ENCODE data around the gene CYB5A. TPM values are rescaled to one million over a fixed set of nuclear protein-coding genes. Genes with fewer than 3 reads are reported as not detected.

The CYB5A gene
- total RNA-seq, 2 donors from 2014 or later: 45.1 to 47.8 TPM

GRCh38 chr18:74244554-74244953 lies 47.2 kb downstream of the CYB5A start:
- Mint-ChIP-seq H3K27me3 (ENCODE audit: low read depth) (no peaks in the 10 kb centered on the region), H3K27ac (no peak overlapping the region), H3K36me3 (ENCODE audit: insufficient read depth in 2 of 2) (no peaks in the 10 kb centered on the region), H3K9me3 (no peaks in the 10 kb centered on the region), H3K4me3 (no peak overlapping the region), H3K4me1 (ENCODE audit: low read depth) (no peaks in the 10 kb centered on the region)
- DNase-seq (no peak), ATAC-seq (replicated peaks in 1 of 2) (no peak)

- no peaks in the 10 kb centered on the region for H3K4me1 Mint-ChIP-seq (ENCODE audit: low read depth)
- H3K27ac Mint-ChIP-seq: no peak overlapping the region
- ATAC-seq (replicated peaks in 1 of 2) (no peak), DNase-seq (no peak)
- no peaks in the 10 kb centered on the region for H3K36me3 Mint-ChIP-seq (ENCODE audit: insufficient read depth in 2 of 2)
- H3K9me3 Mint-ChIP-seq: no peaks in the 10 kb centered on the region
- H3K4me3 Mint-ChIP-seq: no peak overlapping the region
- peaks cover under 1% of the 10 kb centered on the region for H3K27me3 Mint-ChIP-seq (ENCODE audit: low read depth)
Observed at GRCh38 chr18:74243127-74243526, 48.6 kb downstream of the CYB5A start.

GRCh38 chr18:74242438-74243096 lies 49.2 kb downstream of the CYB5A start:
- Mint-ChIP-seq H3K27ac (no peak overlapping the region), H3K9me3 (no peaks in the 10 kb centered on the region), H3K36me3 (ENCODE audit: insufficient read depth in 2 of 2) (no peaks in the 10 kb centered on the region), H3K27me3 (ENCODE audit: low read depth) (peaks cover 6% of the 10 kb centered on the region), H3K4me3 (no peak overlapping the region), H3K4me1 (ENCODE audit: low read depth) (no peaks in the 10 kb centered on the region)
- no peak for ATAC-seq (replicated peaks in 1 of 2)
- DNase-seq: no peak

- no peaks in the 10 kb centered on the region for H3K4me1 Mint-ChIP-seq (ENCODE audit: low read depth)
- ATAC-seq (replicated peaks in 1 of 2) (no peak), DNase-seq (no peak)
- H3K27ac Mint-ChIP-seq: no peak overlapping the region
- H3K9me3 Mint-ChIP-seq: no peaks in the 10 kb centered on the region
- no peaks in the 10 kb centered on the region for H3K36me3 Mint-ChIP-seq (ENCODE audit: insufficient read depth in 2 of 2)
- peaks cover 10% of the 10 kb centered on the region for H3K27me3 Mint-ChIP-seq (ENCODE audit: low read depth)
- H3K4me3 Mint-ChIP-seq: no peak overlapping the region
Observed at GRCh38 chr18:74241970-74242369, 49.8 kb downstream of the CYB5A start.

- ATAC-seq (replicated peaks in 1 of 2): no peak
- no peak overlapping the region for H3K27ac Mint-ChIP-seq
- H3K27me3 Mint-ChIP-seq (ENCODE audit: low read depth): peaks cover 10% of the 10 kb centered on the region
- no peak for DNase-seq
- no peaks in the 10 kb centered on the region for H3K36me3 Mint-ChIP-seq (ENCODE audit: insufficient read depth in 2 of 2)
- H3K9me3 Mint-ChIP-seq: no peaks in the 10 kb centered on the region
- H3K4me3 Mint-ChIP-seq: no peak overlapping the region
- H3K4me1 Mint-ChIP-seq (ENCODE audit: low read depth): no peaks in the 10 kb centered on the region
Observed at GRCh38 chr18:74241426-74241825, 50.3 kb downstream of the CYB5A start.

GRCh38 chr18:74239567-74239966 lies 52.2 kb downstream of the CYB5A start:
- no peaks in the 10 kb centered on the region for H3K9me3 Mint-ChIP-seq
- no peak for DNase-seq
- peaks cover 10% of the 10 kb centered on the region for H3K27me3 Mint-ChIP-seq (ENCODE audit: low read depth)
- no peaks in the 10 kb centered on the region for H3K36me3 Mint-ChIP-seq (ENCODE audit: insufficient read depth in 2 of 2)
- ATAC-seq (replicated peaks in 1 of 2): no peak
- H3K27ac Mint-ChIP-seq: no peak overlapping the region
- H3K4me3 Mint-ChIP-seq: no peak overlapping the region
- no peaks in the 10 kb centered on the region for H3K4me1 Mint-ChIP-seq (ENCODE audit: low read depth)

GRCh38 chr18:74234326-74235171 lies 57.2 kb downstream of the CYB5A start:
- Mint-ChIP-seq H3K9me3 (no peaks in the 10 kb centered on the region), H3K4me1 (ENCODE audit: low read depth) (no peaks in the 10 kb centered on the region), H3K36me3 (ENCODE audit: insufficient read depth in 2 of 2) (no peaks in the 10 kb centered on the region), H3K27me3 (ENCODE audit: low read depth) (peaks cover 10% of the 10 kb centered on the region), H3K27ac (no peak overlapping the region), H3K4me3 (no peak overlapping the region)
- no peak for ATAC-seq (replicated peaks in 1 of 2)
- no peak for DNase-seq

GRCh38 chr18:74233933-74234325 lies 57.8 kb downstream of the CYB5A start:
- H3K27me3 Mint-ChIP-seq (ENCODE audit: low read depth): peaks cover 10% of the 10 kb centered on the region
- no peaks in the 10 kb centered on the region for H3K4me1 Mint-ChIP-seq (ENCODE audit: low read depth)

GRCh38 chr18:74230922-74231714 lies 60.6 kb downstream of the CYB5A start:
- no peak for ATAC-seq (replicated peaks in 1 of 2)
- Mint-ChIP-seq H3K27ac (no peak overlapping the region), H3K9me3 (no peaks in the 10 kb centered on the region), H3K36me3 (ENCODE audit: insufficient read depth in 2 of 2) (no peaks in the 10 kb centered on the region), H3K4me1 (ENCODE audit: low read depth) (no peaks in the 10 kb centered on the region), H3K27me3 (ENCODE audit: low read depth) (no peaks in the 10 kb centered on the region), H3K4me3 (no peak overlapping the region)
- no peak for DNase-seq

More at GRCh38 chr18:74233933-74234325, 57.8 kb downstream of the CYB5A start:
- no peak for ATAC-seq (replicated peaks in 1 of 2)
- Mint-ChIP-seq H3K4me3 (no peak overlapping the region), H3K36me3 (ENCODE audit: insufficient read depth in 2 of 2) (no peaks in the 10 kb centered on the region), H3K9me3 (no peaks in the 10 kb centered on the region), H3K27ac (no peak overlapping the region)
- no peak for DNase-seq

GRCh38 chr18:74229891-74230290 lies 61.9 kb downstream of the CYB5A start:
- Mint-ChIP-seq H3K27ac (no peak overlapping the region), H3K27me3 (ENCODE audit: low read depth) (no peaks in the 10 kb centered on the region), H3K36me3 (ENCODE audit: insufficient read depth in 2 of 2) (no peaks in the 10 kb centered on the region)

GRCh38 chr18:74229005-74229404 lies 62.8 kb downstream of the CYB5A start:
- DNase-seq: no peak
- no peak overlapping the region for H3K4me3 Mint-ChIP-seq
- no peak for ATAC-seq (replicated peaks in 1 of 2)
- no peaks in the 10 kb centered on the region for H3K4me1 Mint-ChIP-seq (ENCODE audit: low read depth)
- no peaks in the 10 kb centered on the region for H3K27me3 Mint-ChIP-seq (ENCODE audit: low read depth)
- H3K27ac Mint-ChIP-seq: no peak overlapping the region
- no peaks in the 10 kb centered on the region for H3K9me3 Mint-ChIP-seq
- no peaks in the 10 kb centered on the region for H3K36me3 Mint-ChIP-seq (ENCODE audit: insufficient read depth in 2 of 2)

More at GRCh38 chr18:74229891-74230290, 61.9 kb downstream of the CYB5A start:
- no peaks in the 10 kb centered on the region for H3K9me3 Mint-ChIP-seq
- no peak for ATAC-seq (replicated peaks in 1 of 2)
- no peaks in the 10 kb centered on the region for H3K4me1 Mint-ChIP-seq (ENCODE audit: low read depth)
- H3K4me3 Mint-ChIP-seq: no peak overlapping the region
- DNase-seq: no peak

GRCh38 chr18:74228312-74228711 lies 63.5 kb downstream of the CYB5A start:
- Mint-ChIP-seq H3K4me1 (ENCODE audit: low read depth) (no peaks in the 10 kb centered on the region), H3K27me3 (ENCODE audit: low read depth) (no peaks in the 10 kb centered on the region), H3K36me3 (ENCODE audit: insufficient read depth in 2 of 2) (no peaks in the 10 kb centered on the region), H3K9me3 (no peaks in the 10 kb centered on the region), H3K27ac (no peak overlapping the region), H3K4me3 (no peak overlapping the region)
- DNase-seq (no peak), ATAC-seq (replicated peaks in 1 of 2) (no peak)

GRCh38 chr18:74226666-74227065 lies 65.1 kb downstream of the CYB5A start:
- Mint-ChIP-seq H3K4me3 (no peak overlapping the region), H3K9me3 (no peaks in the 10 kb centered on the region), H3K4me1 (ENCODE audit: low read depth) (no peaks in the 10 kb centered on the region), H3K27me3 (ENCODE audit: low read depth) (no peaks in the 10 kb centered on the region), H3K27ac (no peak overlapping the region), H3K36me3 (ENCODE audit: insufficient read depth in 2 of 2) (no peaks in the 10 kb centered on the region)
- ATAC-seq (replicated peaks in 1 of 2) (no peak), DNase-seq (no peak)
